GM19463 (cell line): ENCODE measurements around the gene KIR2DL3.
"Not testable (repeated sequence)": the region's sequence is repeated elsewhere in the genome, so short reads cannot be mapped to it uniquely, and the experiment has no call there.

Experiments
- ATAC-seq: cut with Tn5 transposase; IDR thresholded peaks from one replicate; pipeline ENCODE4 v1.9.1; 2021; ENCODE audit warnings: mild to moderate bottlenecking, moderate library complexity; ENCODE audit not compliant: unreplicated experiment

KIR2DL3 gene

GRCh38 chr19:54741950-54742349 is 3.6 kb downstream of the KIR2DL3 start:
- ATAC-seq, result not testable (repeated sequence)

- not testable (repeated sequence) for ATAC-seq
Measured at GRCh38 chr19:54744080-54744479, 5.8 kb downstream of the KIR2DL3 start.

GRCh38 chr19:54747614-54748322 is 9.5 kb downstream of the KIR2DL3 start:
- not testable (repeated sequence) for ATAC-seq

GRCh38 chr19:54750276-54750675 is 12.0 kb downstream of the KIR2DL3 start:
- not testable (repeated sequence) for ATAC-seq

- ATAC-seq, result not testable (repeated sequence)
Measured at GRCh38 chr19:54756204-54757110, 18.1 kb downstream of the KIR2DL3 start.

- ATAC-seq, result not testable (repeated sequence)
Measured at GRCh38 chr19:54758577-54758976, 20.3 kb downstream of the KIR2DL3 start.

- not testable (repeated sequence) for ATAC-seq
Measured at GRCh38 chr19:54764219-54764618, 25.9 kb downstream of the KIR2DL3 start.

DNA sequence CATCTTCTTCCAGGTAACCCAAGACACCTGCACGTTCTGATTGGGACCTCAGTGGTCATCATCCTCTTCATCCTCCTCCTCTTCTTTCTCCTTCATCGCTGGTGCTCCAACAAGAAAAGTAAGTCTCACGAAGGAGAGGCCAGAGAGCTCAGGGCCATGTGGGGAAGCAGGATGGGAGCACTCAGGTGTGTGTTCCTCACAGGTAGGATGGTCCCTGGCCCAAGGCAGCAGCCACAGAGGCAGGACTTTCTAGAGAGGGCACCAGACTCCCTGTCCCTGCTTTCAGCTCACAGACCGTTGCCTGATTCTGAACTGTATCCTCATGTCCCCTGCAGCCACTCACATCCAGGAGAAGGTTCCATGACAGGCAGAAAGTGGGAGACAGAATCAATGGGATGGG is 28.2 kb downstream of the KIR2DL3 start:
- ATAC-seq, result not testable (repeated sequence)

DNA sequence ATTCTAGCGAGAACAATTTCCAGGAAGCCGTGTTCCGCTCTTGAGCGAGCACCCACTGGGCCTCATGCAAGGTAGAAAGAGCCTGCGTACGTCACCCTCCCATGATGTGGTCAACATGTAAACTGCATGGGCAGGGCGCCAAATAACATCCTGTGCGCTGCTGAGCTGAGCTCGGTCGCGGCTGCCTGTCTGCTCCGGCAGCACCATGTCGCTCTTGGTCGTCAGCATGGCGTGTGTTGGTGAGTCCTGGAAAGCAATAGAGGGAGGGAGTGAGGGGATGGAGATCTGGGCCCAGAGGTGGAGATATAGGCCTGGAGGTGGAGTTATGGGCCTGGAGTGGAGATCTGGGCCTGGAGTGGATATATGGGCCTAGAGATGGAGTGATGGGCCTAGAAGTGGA is 31.3 kb downstream of the KIR2DL3 start, which contains the start of gene KIR2DL1:
Gene KIR2DL1 (plus strand): TSS at position 148 of the 400 bp plus-strand sequence. CDS start 58 bp downstream, at position 206.
- ATAC-seq, result not testable (repeated sequence)

DNA sequence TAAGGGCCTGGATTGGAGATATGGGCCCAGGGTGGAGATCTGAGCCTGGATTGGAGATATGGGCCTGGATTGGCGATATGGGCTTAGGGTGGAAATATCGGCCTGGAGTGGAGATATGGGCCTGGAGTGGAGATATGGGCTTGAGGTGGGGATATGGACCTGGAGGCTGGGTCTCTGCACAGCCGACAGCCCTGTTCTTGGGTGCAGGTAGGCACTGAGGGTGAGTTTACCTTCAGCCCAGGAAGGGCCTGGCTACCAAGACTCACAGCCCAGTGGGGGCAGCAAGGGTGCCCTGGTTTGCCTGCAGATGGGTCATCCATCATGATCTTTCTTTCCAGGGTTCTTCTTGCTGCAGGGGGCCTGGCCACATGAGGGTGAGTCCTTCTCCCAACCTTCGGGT is 32.2 kb downstream of the KIR2DL3 start:
- ATAC-seq, result not testable (repeated sequence)

DNA sequence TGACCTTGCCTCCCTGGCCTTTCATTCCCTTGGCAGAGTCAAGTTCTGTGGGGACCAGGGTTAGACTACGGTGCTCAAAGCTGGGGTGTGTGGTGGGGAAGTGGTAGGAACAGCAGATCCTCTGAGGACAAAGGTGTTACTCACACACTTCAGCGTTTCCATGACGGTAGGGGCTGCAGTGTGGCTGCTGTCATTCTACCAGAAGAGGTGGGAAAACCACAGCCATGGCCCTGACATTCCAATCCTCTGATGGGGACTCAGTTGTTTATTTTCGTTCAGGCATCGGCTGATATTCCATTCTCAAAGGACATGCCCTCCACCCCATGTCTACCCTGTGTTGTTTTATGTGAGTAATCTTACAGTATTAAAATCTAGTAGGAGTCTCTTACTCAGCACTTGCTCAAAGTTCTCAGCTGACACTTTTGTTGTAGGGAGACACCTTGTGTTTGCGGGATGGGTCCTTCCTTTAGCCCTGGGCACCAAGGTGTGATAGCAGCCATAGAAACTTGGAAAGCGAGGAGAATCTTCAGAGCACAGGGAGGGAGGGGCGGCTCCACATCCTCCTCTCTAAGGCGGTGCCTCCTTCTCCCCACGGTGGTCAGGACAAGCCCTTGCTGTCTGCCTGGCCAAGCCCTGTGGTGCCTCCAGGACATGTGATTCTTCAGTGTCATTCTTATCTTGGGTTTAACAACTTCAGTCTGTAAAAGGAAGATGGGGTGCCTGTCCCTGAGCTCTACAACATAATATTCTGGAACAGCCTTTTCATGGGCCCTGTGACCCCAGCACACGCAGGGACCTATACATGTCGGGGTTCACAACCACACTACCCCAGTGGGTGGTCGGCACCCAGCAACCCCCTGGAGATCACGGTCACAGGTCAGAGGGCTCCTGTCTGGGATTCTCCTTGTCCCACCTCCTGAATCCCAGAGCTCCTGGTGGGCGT is 33.0 kb downstream of the KIR2DL3 start:
- ATAC-seq, result not testable (repeated sequence)

GRCh38 chr19:54772666-54773065 is 34.4 kb downstream of the KIR2DL3 start:
- ATAC-seq, result not testable (repeated sequence)

GRCh38 chr19:54775095-54775815 is 36.9 kb downstream of the KIR2DL3 start:
- ATAC-seq, result not testable (repeated sequence)

- not testable (repeated sequence) for ATAC-seq
Measured at GRCh38 chr19:54775830-54776229, 37.5 kb downstream of the KIR2DL3 start.

- ATAC-seq, result not testable (repeated sequence)
Measured at GRCh38 chr19:54777851-54778250, 39.5 kb downstream of the KIR2DL3 start.

- ATAC-seq, result not testable (repeated sequence)
Measured at GRCh38 chr19:54778896-54779295, 40.6 kb downstream of the KIR2DL3 start.

DNA sequence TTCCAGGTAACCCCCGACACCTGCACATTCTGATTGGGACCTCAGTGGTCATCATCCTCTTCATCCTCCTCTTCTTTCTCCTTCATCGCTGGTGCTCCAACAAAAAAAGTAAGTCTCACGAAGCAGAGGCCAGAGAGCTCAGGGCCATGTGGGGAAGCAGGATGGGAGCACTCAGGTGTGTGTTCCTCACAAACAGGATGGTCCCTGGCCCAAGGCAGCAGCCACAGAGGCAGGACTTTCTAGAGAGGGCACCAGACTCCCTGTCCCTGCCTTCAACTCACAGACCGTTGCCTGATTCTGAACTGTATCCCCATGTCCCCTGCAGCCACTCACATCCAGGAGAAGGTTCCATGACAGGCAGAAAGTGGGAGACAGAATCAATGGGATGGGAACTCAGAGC is 44.6 kb downstream of the KIR2DL3 start:
- not testable (repeated sequence) for ATAC-seq

DNA sequence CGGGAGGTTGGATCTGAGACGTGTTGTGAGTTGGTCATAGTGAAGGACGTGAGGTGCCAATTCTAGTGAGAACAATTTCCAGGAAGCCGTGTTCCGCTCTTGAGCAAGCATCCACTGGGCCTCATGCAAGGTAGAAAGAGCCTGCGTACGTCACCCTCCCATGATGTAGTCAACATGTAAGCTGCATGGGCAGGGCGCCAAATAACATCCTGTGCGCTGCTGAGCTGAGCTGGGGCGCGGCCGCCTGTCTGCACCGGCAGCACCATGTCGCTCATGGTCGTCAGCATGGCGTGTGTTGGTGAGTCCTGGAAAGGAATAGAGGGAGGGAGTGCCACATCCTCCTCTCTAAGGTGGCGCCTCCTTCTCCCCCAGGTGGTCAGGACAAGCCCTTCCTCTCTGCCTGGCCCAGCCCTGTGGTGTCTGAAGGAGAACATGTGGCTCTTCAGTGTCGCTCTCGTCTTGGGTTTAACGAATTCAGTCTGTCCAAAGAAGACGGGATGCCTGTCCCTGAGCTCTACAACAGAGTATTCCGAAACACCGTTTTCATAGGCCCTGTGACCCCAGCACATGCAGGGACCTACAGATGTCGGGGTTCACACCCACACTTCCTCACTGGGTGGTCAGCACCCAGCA is 47.9 kb downstream of the KIR2DL3 start:
- not testable (repeated sequence) for ATAC-seq

DNA sequence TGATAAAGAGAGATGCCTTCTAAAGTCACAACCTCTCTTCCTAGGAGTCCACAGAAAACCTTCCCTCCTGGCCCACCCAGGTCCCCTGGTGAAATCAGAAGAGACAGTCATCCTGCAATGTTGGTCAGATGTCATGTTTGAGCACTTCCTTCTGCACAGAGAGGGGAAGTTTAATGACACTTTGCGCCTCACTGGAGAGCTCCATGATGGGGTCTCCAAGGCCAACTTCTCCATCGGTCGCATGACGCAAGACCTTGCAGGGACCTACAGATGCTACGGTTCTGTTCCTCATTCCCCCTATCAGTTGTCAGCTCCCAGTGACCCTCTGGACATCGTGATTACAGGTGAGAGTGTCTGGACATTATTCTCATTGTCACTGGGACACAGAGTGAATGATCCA is 49.8 kb downstream of the KIR2DL3 start:
- ATAC-seq, result not testable (repeated sequence)
